Ramos (cell line): ENCODE measurements around the gene DIO3.
"Not testable (repeated sequence)": the region's sequence is repeated elsewhere in the genome, so short reads cannot be mapped to it uniquely, and the experiment has no call there.

Source experiments
- in situ Hi-C: fragments of 300-500 bp; cut with MboI; formaldehyde crosslinking; loops from one replicate; pipeline ENCODE4 v1.14.3; 2022; ENCODE audit warnings: low sequenced_read_pairs; ENCODE audit not compliant: unreplicated experiment

Gene DIO3

DNA sequence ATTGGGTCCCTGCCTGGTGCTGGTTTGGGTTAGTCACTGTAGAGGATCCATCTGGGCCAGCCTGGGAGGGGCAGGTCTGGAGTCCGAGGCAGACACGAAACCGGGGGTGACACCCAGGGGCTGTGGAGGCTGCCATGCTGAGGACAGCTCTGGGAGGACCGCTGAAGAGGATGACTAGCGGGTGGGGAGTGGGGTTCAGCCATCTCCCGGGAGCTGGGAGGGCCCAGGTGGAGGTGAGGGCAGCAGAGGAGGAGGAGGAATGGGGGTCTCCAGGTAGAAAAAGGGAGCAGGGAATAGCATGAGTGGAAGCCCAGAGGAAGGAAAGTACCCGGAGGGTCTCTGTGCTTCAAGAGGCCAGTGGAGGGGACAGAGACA is 4.0 kb upstream of the DIO3 start:
- in situ Hi-C loops, result no loop called here

DNA sequence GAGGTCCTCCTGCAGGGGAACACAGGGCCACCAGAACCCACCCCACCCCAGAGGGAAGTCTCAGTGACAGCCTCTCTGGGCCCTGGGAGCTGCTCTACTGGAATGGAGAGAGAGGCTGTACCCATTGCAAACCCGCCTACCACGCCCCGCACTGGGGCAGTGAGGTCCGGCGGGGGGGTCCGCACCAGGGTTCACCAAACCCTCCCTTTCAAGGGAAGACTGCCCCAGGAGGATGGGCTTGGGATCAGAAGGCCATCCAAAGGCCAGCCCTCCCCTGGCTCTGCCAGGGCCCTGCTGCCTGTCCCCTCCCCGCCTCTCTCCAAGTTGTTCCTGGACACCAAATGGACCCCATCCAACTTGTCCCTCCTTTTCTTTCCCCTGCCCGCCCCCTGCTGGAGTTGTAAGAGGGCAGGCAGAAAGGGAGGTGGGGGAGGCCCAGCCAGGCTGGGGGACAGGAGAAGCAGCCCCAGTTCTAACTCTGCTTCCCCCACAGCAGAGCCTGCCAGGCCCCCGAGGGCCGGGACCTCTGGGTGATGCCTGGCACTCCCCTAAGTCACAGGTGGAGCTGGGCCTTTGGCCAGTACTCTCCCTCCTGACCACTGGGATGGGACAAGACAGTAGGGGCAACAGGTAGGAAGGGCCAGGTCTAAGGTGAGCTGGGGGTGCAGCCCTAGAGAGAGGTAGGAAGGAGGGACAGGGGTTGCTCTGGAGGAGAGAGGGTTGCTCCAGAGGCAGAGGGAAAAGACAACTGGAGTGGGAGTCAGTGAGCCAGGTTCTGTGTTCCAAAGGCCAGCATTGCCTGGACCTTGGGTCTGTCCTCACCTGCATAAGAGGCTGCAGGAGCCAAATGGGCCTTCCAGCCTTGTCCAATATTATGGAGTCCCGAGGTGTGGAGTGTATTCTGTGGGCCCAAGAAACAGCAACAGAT is 3.2 kb upstream of the DIO3 start:
- in situ Hi-C loops, result no loop called here

DNA sequence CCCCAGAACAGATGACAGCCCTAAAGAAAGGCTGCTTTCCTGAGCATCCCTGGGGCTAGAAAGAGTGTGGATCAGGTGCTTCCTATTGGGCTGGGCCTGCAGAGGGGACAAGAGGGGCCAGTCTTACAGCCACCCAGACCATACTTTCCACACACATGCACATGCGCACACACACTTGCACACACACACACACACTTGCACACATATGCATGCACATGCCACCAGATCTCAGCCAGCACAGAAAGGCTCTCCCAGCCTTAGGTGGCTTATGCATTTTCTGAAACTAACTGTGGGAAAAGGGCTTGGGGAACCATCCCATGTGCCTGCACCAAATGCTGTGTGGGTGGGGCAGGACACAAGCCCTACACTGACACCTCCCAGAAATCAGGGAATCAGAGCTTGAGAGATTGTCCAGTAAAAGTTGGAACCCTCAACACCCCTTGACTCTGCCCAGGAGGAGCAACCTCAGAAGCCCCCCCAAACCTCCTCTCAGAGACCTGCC is 2.5 kb upstream of the DIO3 start:
- in situ Hi-C loops, result no loop called here

DNA sequence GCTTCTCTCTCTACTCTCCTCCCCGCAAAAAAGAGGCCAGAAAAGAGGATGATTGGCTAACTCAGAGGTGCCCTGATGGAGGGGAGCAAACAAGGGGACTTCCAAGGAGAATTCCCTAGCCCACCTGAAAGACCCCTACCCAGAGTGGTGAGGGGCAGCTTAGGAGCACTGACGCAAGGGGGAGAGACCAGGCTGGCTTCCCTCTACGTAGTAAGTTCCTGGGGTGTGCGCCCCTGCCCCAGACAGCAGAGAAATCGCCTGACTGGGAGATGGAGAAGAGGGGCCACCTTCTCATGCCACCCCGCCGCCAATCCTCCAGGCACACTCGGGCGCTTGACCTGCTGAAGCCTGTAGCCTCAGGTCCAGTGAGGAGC is 2.1 kb upstream of the DIO3 start:
- in situ Hi-C loops, result no loop called here

DNA sequence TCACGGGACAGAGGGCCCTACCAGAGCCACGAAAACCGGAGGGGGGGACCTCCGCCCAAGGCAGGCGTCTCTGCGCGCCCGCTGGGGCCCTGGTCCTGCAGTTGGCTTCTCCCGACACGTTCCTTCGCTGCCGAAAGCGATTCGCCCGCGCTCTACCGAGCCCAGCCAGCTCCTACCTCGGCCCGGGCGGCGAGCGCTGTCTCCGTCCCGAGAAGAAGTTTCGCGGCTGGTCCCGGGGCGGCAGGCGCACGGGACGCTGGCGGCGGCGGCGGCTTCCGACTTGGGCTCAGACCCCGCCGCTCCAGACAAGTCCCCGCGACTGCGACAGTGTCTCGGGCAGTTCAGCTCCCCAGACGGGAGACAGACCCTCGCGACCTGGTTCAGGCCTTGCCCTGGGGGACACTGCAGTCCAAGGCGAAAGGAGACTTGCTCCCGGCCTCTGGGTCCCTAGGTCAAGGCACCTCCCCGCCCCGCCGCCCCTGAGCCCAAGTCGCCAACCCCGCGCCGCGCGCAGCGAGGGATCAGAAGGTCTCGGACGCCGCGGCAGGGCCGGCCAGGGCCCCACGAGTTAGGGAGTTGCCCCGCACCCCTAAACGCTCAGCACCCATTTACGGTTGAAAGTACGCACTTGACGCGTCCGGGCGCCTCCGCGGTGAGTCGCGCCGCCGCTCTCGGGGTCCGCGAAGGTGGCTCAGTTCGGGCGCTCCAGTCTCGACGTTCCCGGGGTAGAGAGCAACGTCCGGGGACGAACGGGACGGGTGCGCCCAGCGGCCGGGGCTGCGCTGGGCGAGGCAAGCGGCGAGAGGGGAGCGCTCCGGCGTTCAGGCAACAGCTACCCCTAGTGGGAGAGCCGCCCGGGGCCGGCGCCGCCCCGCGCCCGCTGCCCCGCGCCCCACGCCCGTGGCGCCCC is 1.4 kb upstream of the DIO3 start:
- in situ Hi-C loops, result no loop called here

DNA sequence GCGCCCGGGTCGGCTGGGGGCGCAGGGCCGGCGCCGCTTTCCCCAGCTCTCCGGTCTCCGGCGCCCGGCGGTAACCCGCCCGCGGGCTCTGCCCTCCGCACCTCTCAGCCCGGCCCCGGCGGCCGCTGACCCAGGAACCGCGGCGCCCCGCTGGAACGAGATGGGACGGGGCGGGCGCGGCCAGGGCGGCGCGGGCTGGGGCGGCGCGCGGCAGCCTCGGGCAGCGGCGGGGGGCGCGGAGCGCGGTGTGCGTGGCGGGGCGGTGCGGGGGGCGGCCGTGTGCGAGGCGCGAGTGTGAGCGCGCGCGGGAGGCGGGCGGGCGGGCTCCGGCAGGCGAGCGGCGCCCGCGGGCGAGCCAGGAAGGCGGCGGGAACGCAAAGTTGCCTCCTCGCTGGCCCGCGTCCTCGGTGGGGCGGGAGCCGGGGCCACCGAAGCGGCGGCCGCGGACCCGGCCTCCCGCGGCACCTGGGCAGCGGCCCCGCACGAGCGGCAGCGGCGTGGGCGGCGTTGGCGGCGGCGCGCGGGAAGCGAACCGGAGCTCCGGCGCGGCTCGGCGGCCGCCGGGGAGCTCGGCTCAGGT is 671 bp upstream of the DIO3 start:
- in situ Hi-C loops, result no loop called here

DNA sequence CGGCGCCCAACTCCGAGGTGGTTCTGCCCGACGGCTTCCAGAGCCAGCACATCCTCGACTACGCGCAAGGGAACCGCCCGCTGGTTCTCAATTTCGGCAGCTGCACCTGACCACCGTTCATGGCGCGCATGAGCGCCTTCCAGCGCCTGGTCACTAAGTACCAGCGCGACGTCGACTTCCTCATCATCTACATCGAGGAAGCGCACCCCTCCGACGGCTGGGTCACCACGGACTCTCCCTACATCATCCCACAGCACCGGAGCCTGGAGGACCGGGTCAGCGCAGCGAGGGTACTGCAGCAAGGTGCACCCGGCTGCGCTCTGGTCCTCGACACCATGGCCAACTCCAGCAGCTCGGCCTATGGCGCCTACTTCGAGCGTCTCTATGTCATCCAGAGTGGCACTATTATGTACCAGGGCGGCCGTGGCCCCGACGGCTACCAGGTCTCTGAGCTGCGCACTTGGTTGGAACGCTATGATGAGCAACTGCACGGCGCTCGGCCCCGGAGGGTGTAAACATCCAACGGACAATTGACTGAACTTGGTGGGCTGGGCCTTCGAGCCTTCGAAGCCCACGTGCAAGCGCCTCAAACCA is 699 bp downstream of the DIO3 start:
- in situ Hi-C loops, result no loop called here

- in situ Hi-C loops, result no loop called here
These were observed 1.5 kb downstream of the DIO3 start for GRCh38 chr14:101562659-101563351.

- in situ Hi-C loops, result no loop called here
These were observed 2.0 kb downstream of the DIO3 start for GRCh38 chr14:101563352-101563653.

GRCh38 chr14:101563654-101564443 is 2.6 kb downstream of the DIO3 start:
- in situ Hi-C loops, result no loop called here

GRCh38 chr14:101564444-101564776 is 3.1 kb downstream of the DIO3 start:
- in situ Hi-C loops, result no loop called here

GRCh38 chr14:101564819-101565698 is 3.8 kb downstream of the DIO3 start:
- in situ Hi-C loops, result no loop called here

DNA sequence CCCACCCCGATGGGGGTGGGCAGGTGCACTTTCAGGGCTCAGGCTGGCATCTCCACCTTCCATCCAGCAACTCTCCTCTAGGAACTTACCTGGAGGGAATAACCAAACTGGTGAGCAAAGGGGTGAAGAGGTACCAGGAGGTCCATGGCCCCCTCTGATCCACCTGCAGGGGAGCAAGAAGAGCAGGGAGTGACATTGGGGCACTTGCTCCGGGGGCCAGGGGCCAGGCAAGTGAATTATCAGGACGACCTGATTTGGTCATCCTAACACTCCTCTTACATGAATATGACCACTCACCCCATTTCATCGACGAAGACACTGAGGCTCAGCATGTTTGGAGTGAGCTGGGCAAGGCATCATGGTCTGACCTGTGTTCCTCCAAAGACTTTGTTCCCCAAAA is 6.0 kb downstream of the DIO3 start:
- in situ Hi-C loops, result no loop called here

DNA sequence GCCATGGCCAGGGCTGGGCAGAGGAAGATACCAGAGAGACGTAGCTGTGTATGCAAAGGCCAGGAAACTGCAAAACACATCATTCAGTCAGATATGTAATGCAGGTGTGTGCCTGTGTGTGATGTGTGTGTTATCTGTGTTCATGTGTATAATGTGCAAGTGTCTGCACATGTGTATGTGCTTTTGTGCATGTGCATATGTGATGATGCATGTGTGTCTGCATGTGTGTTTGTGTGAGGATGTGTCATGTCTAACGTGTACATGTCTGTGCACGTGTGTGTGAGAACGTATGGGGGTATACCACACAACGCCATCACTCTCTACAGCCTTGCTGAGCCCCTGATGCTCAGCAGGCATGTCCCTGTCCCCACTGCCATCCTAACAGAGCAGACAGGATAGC is 9.7 kb downstream of the DIO3 start:
- in situ Hi-C loops, result no loop called here

- in situ Hi-C loops, result not testable (repeated sequence)
These were observed 11.2 kb downstream of the DIO3 start for GRCh38 chr14:101572526-101572925.

DNA sequence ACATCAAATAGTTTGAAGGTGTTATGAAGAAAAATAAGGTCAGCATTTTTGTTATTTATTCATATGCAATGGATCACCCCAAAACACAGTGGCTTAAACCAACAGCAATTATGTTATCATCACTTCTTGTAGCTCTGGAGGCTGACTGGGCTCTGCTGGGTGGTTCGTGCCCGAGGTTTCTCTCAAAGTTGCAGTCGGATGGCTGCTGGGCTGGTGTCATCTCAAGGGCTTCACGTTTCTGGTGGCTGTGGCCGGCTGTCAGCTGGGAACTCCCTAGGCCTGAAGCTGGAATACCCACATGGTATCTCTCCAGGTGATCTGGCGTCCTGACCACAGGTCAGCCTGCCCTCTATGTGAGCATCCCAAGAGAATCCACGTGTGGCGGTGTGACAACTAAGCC is 12.0 kb downstream of the DIO3 start:
- in situ Hi-C loops, result no loop called here

- in situ Hi-C loops, result no loop called here
These were observed 14.3 kb downstream of the DIO3 start for GRCh38 chr14:101575581-101575980.

GRCh38 chr14:101577221-101577909 is 16.1 kb downstream of the DIO3 start:
- in situ Hi-C loops, result no loop called here
